ENCODE results near the gene GPR12. TPM values are rescaled to one million over a fixed set of nuclear protein-coding genes. Genes with fewer than 3 reads are reported as not detected.

The GPR12 gene, protein sequence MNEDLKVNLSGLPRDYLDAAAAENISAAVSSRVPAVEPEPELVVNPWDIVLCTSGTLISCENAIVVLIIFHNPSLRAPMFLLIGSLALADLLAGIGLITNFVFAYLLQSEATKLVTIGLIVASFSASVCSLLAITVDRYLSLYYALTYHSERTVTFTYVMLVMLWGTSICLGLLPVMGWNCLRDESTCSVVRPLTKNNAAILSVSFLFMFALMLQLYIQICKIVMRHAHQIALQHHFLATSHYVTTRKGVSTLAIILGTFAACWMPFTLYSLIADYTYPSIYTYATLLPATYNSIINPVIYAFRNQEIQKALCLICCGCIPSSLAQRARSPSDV
- total RNA-seq (under 1 TPM in 2 of 4 donors, not detected in 2; 0.10 to 0.17 TPM), polyA plus RNA-seq (under 1 TPM; 0.01 to 0.08 (median 0.04) TPM)
- long read RNA-seq, donor 1: 0 reads
- long read RNA-seq, donor 2: 0 reads

- no peaks in the 10 kb centered on the region for H3K9me3 ChIP-seq
- peak within 1 kb of the TSS; percentile 57 for H3K4me3 ChIP-seq
- WGBS, 3 donors: 1% methylated on average over 52 to 87 of the region's 87 CpGs
- DNase-seq: no peak
- no peaks in the 10 kb centered on the region for H3K4me1 ChIP-seq
- ATAC-seq: no peak
- H3K27me3 ChIP-seq (ENCODE audit: insufficient read depth in 3 of 3, low read length in 2 of 3): peaks cover 0 to 70% (median 13%) of the 10 kb centered on the region in 3 donors
- no peak within 1 kb of the TSS for H3K27ac ChIP-seq
- intact Hi-C loops (cut with DNase I): no loop called here
- H3K36me3 ChIP-seq (ENCODE audit: insufficient read depth in 1 of 2, low read depth in 1 of 2): no peaks in the 10 kb centered on the region
- TF ChIP-seq, protein P1, sequence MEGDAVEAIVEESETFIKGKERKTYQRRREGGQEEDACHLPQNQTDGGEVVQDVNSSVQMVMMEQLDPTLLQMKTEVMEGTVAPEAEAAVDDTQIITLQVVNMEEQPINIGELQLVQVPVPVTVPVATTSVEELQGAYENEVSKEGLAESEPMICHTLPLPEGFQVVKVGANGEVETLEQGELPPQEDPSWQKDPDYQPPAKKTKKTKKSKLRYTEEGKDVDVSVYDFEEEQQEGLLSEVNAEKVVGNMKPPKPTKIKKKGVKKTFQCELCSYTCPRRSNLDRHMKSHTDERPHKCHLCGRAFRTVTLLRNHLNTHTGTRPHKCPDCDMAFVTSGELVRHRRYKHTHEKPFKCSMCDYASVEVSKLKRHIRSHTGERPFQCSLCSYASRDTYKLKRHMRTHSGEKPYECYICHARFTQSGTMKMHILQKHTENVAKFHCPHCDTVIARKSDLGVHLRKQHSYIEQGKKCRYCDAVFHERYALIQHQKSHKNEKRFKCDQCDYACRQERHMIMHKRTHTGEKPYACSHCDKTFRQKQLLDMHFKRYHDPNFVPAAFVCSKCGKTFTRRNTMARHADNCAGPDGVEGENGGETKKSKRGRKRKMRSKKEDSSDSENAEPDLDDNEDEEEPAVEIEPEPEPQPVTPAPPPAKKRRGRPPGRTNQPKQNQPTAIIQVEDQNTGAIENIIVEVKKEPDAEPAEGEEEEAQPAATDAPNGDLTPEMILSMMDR (IDR thresholded peaks at IDR 0.05): no peak
Measured at GRCh38 chr13:26759907-26760831, at the start of gene GPR12. GPR12 (minus strand) TSS chr13:26760786; CDS start chr13:26759827, 959 bp downstream.

DNA sequence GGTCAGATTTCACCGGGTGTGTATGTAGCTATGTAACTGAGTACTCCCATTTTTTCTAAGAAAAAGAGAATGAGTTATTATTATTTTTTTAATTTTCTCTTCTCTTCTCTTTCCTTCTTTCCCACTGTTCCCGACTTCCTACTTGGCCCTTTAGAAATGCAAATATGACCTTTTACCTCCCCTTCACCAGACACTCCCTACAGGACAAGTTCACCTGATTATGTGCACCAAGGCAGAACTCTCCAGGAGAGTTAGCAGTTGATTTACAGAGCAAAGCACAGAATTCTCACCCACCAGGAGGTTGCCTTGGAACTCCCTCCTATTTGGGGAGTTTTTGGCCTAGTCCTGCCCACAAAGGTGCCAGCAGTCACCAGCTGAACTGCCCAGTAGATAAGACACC, 49.5 kb upstream of the GPR12 start:
- ATAC-seq (no peak), DNase-seq (no peak)
- H3K4me3 ChIP-seq: no peak overlapping the region
- WGBS, 3 donors: 42 to 49% (median 49%) methylated on average over 2 of the region's 2 CpGs
- H3K27ac ChIP-seq: no peak overlapping the region
- intact Hi-C loops (cut with DNase I): no loop called here
- no peaks in the 10 kb centered on the region for H3K9me3 ChIP-seq
- no peaks in the 10 kb centered on the region for H3K4me1 ChIP-seq
- no peaks in the 10 kb centered on the region for H3K27me3 ChIP-seq (ENCODE audit: insufficient read depth in 3 of 3, low read length in 2 of 3)
- TF ChIP-seq, protein P1 (IDR thresholded peaks at IDR 0.05): no peak
- H3K36me3 ChIP-seq (ENCODE audit: insufficient read depth in 1 of 2, low read depth in 1 of 2): no peaks in the 10 kb centered on the region

DNA sequence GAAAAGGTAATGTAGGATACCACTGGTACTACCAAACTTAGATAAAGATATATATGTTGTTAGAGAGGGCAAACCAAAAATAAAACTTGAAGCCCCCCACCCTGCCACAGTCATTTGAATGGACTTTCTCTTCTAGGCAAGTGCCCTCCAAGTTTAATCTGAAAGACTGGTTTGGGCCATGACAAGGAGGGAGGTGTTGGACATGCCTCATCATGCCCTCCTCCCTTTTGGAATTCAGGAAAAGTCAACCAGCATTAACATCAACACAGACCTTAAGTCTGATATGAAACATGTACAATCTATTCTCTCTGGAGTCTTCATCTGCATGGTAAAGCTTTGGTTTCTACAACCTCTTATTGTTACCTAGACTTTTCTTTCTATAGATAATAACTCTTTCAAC, 46.3 kb upstream of the GPR12 start:
- H3K27me3 ChIP-seq (ENCODE audit: insufficient read depth in 3 of 3, low read length in 2 of 3): peaks cover 0 to 3% (median 0%) of the 10 kb centered on the region in 3 donors
- ATAC-seq (no peak), DNase-seq (no peak)
- no peak overlapping the region for H3K27ac ChIP-seq
- intact Hi-C loops (cut with DNase I): no loop called here
- H3K4me1 ChIP-seq: no peaks in the 10 kb centered on the region
- TF ChIP-seq, protein P1 (IDR thresholded peaks at IDR 0.05): no peak
- H3K9me3 ChIP-seq: no peaks in the 10 kb centered on the region
- H3K36me3 ChIP-seq (ENCODE audit: insufficient read depth in 1 of 2, low read depth in 1 of 2): no peaks in the 10 kb centered on the region
- no peak overlapping the region for H3K4me3 ChIP-seq

GRCh38 chr13:26787961-26788360, 27.4 kb upstream of the GPR12 start:
- intact Hi-C loops (cut with DNase I): no loop called here
- ATAC-seq (no peak), DNase-seq (no peak)
- WGBS, 3 donors: 81 to 90% (median 90%) methylated on average over 3 of the region's 3 CpGs
- Histone ChIP-seq H3K27ac (no peak overlapping the region), H3K9me3 (no peaks in the 10 kb centered on the region), H3K36me3 (ENCODE audit: insufficient read depth in 1 of 2, low read depth in 1 of 2) (no peaks in the 10 kb centered on the region), H3K4me3 (no peak overlapping the region), H3K4me1 (no peaks in the 10 kb centered on the region), H3K27me3 (ENCODE audit: insufficient read depth in 3 of 3, low read length in 2 of 3) (peaks cover 0 to 9% (median 0%) of the 10 kb centered on the region in 3 donors)
- TF ChIP-seq, protein P1 (IDR thresholded peaks at IDR 0.05): no peak

Measured in psoas muscle (tissue), 8 donors.